Measurements from ENCODE around the gene DPF3. TPM values are rescaled to one million over a fixed set of nuclear protein-coding genes. Genes with fewer than 3 reads are reported as not detected.

Gene DPF3
- total and polyA plus RNA-seq, 8 donors: 1.4 to 3.6 (median 1.9) TPM

DNA sequence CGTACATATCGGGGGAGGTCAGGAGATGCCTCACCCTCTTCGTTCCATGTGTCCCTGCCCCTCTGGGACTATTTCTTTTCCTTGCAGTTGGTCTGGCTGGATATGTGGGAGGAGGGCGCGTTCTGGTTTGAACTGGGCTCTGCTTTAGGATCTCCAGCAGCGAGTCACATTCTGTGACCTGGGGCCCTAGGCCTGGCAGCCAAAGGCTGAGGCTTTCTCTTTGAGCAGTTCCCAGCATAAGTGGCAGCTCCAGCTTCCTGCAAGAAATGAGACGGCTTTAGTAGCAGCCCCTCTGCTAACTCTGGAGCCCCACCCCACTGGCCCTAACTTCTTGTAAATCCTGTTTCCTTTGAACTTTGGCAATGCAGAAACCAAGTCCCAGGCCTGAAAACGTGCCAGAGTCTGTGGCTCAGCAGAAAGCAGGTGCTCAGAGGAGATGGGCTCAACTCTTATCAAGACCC, 274.8 kb downstream of the DPF3 start:
- peak in 1 of 4 donors; percentile 36 for DNase-seq
- ATAC-seq: no peak
- H3K27me3 ChIP-seq: no peaks in the 10 kb centered on the region
- TF ChIP-seq, protein P1, sequence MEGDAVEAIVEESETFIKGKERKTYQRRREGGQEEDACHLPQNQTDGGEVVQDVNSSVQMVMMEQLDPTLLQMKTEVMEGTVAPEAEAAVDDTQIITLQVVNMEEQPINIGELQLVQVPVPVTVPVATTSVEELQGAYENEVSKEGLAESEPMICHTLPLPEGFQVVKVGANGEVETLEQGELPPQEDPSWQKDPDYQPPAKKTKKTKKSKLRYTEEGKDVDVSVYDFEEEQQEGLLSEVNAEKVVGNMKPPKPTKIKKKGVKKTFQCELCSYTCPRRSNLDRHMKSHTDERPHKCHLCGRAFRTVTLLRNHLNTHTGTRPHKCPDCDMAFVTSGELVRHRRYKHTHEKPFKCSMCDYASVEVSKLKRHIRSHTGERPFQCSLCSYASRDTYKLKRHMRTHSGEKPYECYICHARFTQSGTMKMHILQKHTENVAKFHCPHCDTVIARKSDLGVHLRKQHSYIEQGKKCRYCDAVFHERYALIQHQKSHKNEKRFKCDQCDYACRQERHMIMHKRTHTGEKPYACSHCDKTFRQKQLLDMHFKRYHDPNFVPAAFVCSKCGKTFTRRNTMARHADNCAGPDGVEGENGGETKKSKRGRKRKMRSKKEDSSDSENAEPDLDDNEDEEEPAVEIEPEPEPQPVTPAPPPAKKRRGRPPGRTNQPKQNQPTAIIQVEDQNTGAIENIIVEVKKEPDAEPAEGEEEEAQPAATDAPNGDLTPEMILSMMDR (IDR thresholded peaks at IDR 0.05): no peak
- H3K27ac ChIP-seq: no peak overlapping the region
- intact Hi-C loops (cut with DNase I): no loop called here
- H3K4me3 ChIP-seq: no peak overlapping the region
- no peaks in the 10 kb centered on the region for H3K4me1 ChIP-seq
- H3K36me3 ChIP-seq: no peaks in the 10 kb centered on the region
- no peaks in the 10 kb centered on the region for H3K9me3 ChIP-seq

DNA sequence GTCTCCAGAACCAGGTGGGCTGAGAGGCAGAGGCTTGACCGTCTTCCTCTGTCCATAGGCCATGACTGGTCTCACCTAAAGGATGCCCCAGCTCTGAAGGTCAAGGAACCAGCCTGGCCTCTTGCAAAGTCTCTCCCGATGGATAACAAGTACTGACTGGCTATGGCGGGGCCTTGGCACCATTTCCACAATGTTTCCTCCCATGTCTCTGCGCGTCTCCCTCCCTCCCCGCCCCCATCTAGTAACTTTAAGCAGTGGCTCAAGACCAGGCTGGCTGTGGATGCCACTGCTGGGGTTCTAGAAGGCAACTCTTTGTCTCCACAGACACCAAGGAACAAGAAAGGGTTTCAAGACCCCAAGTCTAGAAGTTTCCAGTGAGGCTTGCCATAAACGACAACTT, 275.5 kb downstream of the DPF3 start:
- no peak for ATAC-seq
- H3K27ac ChIP-seq: no peak overlapping the region
- no peaks in the 10 kb centered on the region for H3K36me3 ChIP-seq
- no peaks in the 10 kb centered on the region for H3K27me3 ChIP-seq
- TF ChIP-seq, protein P1 (IDR thresholded peaks at IDR 0.05): no peak
- H3K4me3 ChIP-seq: no peak overlapping the region
- no peaks in the 10 kb centered on the region for H3K9me3 ChIP-seq
- no peak for DNase-seq
- intact Hi-C loops (cut with DNase I): no loop called here
- H3K4me1 ChIP-seq: no peaks in the 10 kb centered on the region

DNA sequence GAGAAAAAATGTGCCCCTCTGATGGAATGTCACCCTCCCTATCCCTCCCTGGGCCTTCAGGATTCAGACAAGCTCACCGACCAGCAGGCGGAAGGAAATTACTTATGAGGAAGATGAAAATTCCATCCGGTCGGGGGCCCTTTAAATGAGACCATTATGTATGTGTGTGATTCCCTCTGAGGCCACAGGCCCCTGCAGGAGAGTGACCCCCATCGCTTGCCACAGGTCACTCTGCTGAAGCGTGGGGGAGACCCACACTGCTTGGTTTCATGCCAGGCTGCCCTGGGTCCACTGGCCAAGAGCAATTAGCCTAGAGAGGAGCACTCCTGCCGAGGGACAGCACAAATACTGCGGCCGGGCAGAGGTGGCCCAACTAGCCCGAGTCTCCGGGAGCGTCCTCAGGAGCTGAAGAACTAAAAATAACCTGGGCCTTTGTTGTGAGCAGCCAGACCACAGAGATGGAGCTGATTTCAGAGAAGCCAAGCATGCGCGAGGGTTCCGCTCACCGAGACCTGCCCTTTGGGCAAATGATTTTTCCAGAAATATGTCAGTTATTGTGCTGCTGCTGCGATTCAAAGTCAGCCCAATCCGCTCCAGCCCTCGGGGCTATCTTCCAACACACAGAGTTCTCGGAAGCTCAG, 276.4 kb downstream of the DPF3 start:
- DNase-seq (peak in 1 of 4 donors; percentile 23), ATAC-seq (no peak)
- Histone ChIP-seq H3K36me3 (no peaks in the 10 kb centered on the region), H3K9me3 (no peaks in the 10 kb centered on the region), H3K4me3 (no peak overlapping the region), H3K4me1 (no peaks in the 10 kb centered on the region), H3K27me3 (no peaks in the 10 kb centered on the region), H3K27ac (peak overlapping the region in 1 of 2 donors; percentile 53)
- TF ChIP-seq, protein P1 (IDR thresholded peaks at IDR 0.05): no peak
- intact Hi-C loops (cut with DNase I): no loop called here

DNA sequence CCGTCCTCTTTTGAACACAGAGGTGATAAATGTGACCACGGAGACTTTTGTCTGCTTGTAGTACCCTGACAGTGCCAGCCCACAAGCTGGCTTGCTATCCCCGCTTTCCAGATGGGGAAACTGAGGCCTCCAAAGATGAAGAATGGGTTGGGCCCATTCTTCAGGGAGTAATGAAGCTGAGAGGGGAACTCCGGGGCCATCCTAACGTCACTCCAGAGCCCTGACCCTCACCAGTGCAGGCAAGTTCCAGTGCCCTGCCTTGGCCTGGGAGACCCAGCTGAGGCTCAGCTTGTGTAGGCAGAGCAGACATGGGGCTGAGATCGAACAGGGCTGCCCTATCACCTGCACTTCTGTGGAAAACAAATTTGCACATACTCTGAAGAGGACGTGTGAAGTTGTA, 277.1 kb downstream of the DPF3 start:
- DNase-seq: no peak
- H3K27me3 ChIP-seq: no peaks in the 10 kb centered on the region
- no peak for ATAC-seq
- H3K9me3 ChIP-seq: no peaks in the 10 kb centered on the region
- TF ChIP-seq, protein P1 (IDR thresholded peaks at IDR 0.05): no peak
- intact Hi-C loops (cut with DNase I): no loop called here
- H3K4me1 ChIP-seq: no peaks in the 10 kb centered on the region
- H3K27ac ChIP-seq: no peak overlapping the region
- no peaks in the 10 kb centered on the region for H3K36me3 ChIP-seq
- no peak overlapping the region for H3K4me3 ChIP-seq

DNA sequence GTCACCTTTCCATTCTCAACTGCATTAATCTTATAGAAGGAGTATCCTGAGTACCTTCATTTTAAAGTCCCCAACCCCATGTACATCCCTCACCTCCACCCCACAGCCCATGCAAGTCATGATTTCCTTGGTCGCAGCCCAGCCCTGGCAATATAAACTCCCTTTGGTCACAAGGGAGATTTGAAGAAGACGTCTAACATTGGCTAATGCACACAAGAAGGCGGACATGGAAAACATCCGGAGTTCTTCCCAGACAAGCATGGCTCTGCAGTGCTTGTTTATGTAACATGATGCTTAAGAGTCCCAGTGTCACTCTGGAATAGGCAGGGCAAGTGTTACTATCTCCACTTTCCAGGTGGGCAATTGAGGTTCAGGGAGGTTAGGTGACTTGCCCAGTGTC, 277.6 kb downstream of the DPF3 start:
- TF ChIP-seq, protein P1 (IDR thresholded peaks at IDR 0.05): no peak
- no peaks in the 10 kb centered on the region for H3K36me3 ChIP-seq
- H3K27ac ChIP-seq: no peak overlapping the region
- H3K4me3 ChIP-seq: no peak overlapping the region
- intact Hi-C loops (cut with DNase I): no loop called here
- H3K27me3 ChIP-seq: no peaks in the 10 kb centered on the region
- no peaks in the 10 kb centered on the region for H3K9me3 ChIP-seq
- ATAC-seq: no peak
- no peaks in the 10 kb centered on the region for H3K4me1 ChIP-seq
- peak in 2 of 4 donors; percentile 43 to 76 for DNase-seq

Measured in left lung (tissue), 10 donors.